HG03457 (cell line): ENCODE results near the gene CPO.
"Not testable (repeated sequence)": the region's sequence is repeated elsewhere in the genome, so short reads cannot be mapped to it uniquely, and the experiment has no call there.

ENCODE experiments used
- ATAC-seq: cut with Tn5 transposase; IDR thresholded peaks from one replicate; pipeline ENCODE4 v1.9.1; 2021; ENCODE audit warnings: moderate number of reproducible peaks; ENCODE audit not compliant: unreplicated experiment

CPO gene, protein sequence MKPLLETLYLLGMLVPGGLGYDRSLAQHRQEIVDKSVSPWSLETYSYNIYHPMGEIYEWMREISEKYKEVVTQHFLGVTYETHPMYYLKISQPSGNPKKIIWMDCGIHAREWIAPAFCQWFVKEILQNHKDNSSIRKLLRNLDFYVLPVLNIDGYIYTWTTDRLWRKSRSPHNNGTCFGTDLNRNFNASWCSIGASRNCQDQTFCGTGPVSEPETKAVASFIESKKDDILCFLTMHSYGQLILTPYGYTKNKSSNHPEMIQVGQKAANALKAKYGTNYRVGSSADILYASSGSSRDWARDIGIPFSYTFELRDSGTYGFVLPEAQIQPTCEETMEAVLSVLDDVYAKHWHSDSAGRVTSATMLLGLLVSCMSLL

DNA sequence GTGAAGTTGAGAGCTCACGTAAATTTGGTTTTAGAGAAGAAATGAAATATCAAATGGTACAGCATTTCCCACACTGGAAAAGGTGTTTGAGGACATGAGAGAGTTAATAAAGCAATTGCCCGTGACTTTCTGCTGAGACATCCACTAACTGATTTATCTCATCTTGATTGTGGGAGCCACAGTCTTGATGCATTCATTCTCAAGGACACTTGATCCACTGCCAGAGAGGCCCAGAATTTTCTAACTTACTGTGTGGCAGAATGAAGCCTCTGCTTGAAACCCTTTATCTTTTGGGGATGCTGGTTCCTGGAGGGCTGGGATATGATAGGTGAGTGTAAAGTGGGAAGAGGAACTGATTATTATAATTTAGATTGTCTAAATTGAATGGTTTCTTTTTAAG, at the start of gene CPO:
CPO (plus strand) TSS at position 179 of the 400 bp plus-strand sequence; CDS start at position 261, 82 bp downstream.
- ATAC-seq: no peak

DNA sequence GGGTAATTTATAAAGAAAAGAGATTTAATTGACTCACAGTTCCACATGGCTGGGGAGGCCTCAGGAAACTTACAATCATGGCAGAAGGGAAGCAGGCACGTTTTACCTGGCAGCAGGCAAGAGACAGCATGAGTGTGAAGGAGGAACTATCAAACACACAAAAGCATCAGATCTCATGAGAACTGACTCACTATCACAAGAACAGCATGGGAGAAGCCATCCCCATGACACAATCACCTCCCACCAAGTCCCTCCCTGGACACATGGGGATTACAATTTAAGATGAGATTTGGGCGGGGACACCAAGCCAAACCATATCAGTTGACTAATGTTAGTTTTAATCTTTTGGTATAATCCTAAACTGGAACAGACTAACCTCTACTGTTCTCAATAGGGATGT, 49.1 kb upstream of the CPO start:
- ATAC-seq: no peak

DNA sequence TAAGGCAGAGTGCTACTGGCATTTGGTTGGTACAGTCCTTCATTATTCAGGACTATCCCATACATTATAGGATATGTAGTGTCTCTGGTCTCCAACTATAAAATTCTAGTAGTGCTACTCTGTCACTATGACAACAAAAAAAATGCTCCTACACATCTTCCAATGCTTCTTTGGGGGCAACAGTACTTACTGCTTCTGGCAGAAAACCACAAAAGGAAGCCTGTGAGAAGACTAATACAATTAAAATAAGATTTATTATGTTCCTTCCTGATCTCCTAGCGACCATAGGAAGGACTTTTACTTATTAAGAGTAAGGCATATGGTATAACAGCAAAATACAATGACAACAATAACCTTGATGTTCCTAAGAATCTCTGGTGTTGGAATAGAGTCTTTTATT, 48.4 kb upstream of the CPO start:
- no peak for ATAC-seq

DNA sequence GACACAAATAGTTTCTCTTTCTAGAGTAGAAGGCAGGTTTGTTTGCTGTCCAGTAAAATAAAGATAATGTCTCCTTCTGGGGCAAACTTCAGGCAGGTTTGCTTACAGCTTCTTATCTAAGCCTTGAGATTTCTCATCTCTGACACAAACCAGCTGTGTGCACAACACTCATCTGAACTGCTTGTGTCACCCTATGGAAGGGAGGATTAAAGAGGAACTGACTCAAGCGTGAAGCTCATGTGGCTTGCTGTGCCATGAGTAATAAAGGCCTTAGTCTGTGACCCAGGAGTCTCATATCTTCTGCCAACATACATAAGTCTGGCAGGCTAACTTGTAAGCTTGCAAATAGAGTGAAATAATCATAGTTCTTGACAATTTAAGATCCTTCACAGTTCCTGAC, 24.2 kb upstream of the CPO start:
- ATAC-seq: no peak

DNA sequence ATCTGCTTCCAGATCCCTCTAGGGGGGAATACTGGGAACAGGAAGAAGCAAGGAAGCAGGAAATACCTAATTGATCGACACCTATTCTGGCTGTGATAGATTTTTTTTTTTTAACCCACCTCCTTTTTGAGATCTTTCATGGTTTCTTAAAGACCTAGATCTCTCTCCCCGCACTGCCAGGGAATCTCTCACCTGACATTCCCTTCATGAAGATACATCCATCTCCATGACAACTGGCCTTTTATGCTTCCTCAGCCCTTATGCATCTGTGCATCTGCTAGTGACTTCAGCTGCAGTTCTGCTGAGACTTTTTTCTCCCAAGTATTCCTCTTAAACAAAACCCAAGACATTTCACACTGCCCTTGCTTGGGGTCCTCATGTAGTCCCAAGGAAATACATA, 21.1 kb upstream of the CPO start:
- ATAC-seq: no peak

DNA sequence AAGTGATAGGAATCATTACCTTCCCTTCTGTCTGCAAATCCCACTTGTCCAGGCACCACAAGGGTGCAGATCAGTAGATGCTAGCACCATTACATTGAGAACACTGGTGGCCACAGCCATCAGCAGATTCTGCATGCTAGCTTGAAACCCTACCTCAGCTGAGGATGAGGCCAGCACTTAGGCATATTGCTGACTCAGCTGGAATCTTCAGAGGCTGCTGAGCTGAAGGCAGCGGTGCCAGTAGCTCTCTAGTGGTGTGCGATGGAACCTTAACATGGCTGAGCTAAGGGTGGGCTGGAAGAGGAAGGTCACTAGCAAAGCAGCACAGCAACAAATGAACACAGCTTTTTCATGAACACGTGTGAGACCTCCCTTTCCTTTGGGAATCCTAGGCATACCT, 19.0 kb upstream of the CPO start:
- ATAC-seq: no peak

DNA sequence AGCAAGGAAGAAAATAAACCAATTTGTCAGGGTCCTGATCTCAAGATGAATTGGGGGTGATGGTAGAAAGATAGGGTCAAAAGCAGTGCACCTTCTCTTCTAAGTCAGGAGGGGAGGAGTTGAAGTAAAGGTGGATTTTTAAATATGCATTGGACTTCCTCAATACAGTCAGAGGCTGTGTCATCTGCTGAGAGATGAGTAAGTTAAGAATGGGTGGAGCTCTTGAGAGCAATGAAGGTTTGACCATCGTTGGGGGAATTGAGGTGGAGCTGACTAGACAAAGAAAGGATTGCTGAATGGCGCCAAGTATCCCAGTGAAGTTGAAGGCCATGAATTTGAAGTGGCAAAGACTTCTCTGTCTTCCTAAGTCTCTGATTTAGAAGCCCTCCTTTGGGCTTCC, 18.4 kb upstream of the CPO start:
- ATAC-seq: no peak

DNA sequence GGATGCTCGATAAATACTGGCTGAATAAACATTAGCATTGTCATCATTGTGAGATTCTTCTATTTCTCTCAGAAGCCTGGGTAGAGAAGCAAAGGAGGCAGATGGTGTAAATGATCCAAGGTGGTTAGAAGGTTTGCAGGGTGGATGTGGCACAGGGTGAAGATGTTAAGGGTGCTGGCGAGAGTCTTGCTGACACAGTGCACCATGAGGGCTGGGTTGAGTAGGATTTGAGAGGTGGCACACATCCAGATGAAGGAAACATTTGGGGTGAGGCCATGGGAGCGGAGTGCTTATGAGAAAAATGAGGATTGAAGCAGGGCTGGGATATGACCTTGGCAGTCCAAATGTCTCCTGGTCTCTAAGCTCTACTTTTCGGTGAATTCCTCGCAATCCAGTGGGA, 17.8 kb upstream of the CPO start:
- ATAC-seq: no peak

DNA sequence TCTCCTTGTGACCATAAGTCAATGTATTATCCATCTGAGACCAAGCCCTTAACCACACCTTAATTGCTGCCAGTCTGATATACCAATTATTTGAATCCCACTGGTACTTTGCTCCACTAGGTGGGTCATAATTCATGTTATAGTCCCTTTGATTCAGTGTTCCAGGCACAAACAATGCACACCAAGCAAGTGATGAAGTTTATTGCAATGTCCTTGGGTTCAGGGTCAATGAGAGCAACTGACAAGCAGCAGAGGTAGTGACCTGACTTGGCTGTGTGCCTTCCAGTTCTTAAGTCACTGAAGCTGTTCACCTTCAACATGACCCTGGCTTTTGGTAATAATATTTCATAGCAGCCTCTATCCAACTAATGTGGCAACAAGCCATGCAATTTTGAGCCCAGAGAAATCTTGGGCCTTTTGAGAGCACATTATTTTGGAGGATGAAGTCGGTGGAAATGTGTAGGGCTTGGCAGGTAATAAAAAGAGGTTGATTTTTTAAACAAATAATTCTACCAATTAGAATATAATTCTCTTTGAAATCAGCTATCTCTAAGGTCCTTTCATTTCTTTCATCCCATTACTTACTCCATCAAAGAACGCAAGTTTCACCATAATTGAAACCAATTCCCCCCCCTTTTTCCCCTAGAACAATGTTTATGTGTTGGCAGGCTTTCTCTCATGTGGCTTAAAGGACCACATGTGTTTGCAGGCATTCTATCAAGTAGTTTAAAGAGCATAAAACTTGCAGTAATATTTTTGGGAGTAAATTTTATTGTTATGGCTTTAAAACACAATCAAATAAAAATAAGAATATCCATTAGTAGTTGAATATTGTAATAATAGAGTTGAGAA, 3.1 kb upstream of the CPO start:
- no peak for ATAC-seq

DNA sequence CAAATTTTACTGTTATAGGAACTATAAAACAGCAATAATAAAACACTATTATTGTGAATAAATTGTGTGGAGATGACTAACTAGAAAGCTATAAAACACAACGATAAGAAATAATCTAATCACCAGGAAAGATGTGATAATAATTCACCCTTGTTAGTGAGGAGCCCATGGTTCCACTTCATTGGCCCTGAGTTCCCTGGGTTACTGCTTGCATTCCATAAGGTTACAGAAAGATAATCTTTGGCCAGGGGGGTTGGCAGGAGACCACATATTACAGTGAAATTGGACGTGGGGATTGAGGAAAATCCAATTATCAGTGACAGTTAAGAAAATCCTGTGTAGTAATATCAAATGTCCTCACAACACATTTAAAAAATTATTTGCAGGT, 2.5 kb upstream of the CPO start:
- ATAC-seq: no peak

DNA sequence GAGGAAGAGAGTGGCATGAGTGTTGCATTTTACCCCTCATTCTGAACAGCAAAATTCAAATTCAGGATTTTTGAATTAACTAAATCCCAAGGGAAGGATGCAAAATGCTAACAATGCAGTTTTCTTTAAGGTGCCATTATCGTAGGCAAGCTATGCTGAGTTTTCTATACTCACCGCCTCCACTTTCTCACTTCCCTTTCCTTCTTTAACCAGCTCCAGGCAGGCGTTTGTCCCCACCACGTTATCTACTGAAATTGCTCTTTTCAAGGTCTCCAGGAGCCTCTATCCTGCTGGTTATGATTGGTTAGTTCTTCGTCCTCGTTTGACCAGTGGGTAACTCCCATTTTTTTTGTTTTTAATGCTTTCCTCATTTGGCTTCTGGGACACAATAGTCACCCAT, 1.8 kb upstream of the CPO start:
- no peak for ATAC-seq

DNA sequence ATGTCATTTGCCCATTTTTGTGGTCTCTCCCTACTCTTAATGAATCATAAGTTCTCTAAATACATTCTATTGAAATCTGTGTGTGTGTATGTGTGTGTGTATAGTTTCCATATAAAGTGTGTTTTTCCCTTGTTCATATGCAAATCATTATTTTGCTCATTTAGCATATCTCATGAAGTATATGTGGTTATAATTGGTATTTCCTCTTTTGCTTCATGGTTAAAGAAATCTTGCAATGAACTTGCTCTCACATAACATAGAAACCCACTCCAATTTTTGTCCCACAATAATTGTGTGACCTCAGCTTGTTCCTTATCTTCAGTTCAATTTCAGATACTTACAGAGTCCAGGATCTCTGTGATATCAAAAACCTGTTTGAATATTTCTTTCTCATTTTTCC, 1.2 kb downstream of the CPO start:
- no peak for ATAC-seq

DNA sequence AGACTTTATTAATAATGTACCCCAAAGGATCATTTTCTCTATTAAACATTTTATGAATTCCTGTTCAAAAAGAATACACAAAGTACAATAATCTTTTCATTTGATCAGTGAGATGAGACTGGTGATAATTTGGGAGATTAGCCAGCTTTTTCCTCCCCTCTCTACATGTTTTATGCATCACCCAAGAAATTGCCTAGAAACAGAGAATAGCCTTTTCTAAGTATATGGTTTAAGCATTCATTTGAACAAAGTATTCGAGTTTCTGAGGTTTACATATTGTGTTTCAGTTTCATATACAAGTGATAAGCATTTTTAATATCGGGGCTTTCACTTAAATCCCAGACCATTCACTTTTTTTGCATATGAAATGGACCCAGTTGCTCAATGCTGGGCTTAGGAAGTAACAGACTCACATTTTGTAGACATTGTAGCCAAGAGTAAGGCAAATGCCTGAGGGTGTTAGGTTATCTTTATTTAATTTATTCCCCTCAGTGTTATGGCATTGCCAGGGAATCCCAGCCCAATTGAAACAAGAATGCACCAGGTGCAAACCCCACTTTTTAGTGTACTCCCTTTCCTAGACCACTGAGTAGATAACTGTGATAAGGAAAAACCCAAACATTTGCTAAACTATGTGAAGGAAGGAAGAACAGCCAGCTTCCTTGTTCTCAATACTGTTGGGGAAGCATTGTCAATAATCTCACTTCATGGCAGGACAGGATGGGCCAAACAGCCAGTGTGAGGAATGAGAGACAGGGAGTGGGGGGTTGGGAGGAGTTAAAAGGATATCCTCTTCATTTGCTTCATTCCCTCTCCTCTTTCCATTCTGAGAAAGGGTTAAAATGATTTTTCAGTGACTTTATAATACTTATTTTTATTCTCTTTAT, 3.5 kb downstream of the CPO start:
- ATAC-seq: no peak

DNA sequence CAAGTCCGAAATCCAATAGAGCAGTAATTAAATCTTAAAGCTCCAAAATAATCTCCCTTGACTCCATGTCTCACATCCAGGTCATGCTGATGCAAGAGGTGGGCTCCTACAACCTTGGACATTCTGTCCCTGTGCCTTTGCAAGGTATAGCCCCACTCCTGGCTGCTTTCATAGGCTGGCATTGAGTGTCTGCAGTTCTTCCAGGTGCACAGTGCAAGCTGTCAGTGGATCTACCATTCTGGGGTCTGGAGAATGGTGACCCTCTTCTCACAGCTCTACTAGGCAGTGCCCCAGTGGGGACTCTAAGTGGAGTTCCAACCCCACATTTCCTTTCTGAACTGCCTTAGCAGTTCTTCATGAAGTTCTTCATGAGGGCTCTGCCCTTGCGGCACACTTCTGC, 14.1 kb downstream of the CPO start:
- ATAC-seq: not testable (repeated sequence)

DNA sequence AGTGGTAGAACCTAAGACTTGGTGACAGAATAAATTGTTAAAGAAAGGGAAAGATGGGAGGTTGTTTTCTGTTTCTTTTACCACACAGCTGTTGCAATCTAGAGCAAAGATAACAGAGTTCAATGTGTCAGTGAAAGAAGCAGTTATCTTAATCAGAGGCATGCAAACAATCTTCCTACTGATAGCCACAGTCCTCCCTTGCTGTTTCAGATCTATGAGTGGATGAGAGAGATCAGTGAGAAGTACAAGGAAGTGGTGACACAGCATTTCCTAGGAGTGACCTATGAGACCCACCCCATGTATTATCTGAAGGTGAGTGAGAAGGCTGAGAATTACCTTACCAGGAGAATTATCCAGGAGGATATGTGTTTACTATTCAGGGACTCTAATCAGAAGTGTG, 15.9 kb downstream of the CPO start:
- ATAC-seq: no peak

DNA sequence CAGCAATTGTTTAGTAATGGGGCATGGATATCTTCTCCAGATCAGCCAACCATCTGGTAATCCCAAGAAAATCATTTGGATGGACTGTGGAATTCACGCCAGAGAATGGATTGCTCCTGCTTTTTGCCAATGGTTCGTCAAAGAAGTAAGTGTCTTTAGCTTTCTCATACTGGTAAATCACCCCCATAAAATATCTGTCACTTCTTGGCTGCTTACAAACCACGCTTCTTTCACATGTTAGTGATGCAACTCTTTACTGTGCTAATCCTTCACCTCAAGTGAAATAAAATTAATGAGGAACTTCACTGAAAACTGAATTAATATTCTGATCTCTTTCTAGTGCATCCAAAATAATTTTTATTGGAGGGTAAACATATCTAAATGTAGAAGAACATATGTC, 18.9 kb downstream of the CPO start:
- no peak for ATAC-seq

DNA sequence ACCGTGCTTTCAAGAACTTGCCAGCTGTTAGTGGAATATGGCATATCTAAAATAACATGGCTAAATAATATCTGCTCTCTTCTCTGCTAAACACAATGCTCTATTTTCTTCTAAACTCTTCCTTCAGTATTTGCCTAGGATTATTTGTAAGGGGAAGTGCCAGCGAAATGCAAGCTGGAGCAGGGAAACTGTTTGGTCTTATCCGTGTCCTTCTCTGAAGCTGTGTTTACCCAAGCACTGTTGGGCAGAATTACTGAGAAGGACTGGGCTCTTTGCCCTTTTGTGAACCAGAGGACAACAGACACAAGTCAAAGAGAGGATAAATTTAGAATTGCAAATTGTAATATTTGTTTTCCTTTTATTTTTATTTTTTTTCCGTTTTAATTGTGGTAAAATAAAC, 23.6 kb downstream of the CPO start:
- no peak for ATAC-seq

DNA sequence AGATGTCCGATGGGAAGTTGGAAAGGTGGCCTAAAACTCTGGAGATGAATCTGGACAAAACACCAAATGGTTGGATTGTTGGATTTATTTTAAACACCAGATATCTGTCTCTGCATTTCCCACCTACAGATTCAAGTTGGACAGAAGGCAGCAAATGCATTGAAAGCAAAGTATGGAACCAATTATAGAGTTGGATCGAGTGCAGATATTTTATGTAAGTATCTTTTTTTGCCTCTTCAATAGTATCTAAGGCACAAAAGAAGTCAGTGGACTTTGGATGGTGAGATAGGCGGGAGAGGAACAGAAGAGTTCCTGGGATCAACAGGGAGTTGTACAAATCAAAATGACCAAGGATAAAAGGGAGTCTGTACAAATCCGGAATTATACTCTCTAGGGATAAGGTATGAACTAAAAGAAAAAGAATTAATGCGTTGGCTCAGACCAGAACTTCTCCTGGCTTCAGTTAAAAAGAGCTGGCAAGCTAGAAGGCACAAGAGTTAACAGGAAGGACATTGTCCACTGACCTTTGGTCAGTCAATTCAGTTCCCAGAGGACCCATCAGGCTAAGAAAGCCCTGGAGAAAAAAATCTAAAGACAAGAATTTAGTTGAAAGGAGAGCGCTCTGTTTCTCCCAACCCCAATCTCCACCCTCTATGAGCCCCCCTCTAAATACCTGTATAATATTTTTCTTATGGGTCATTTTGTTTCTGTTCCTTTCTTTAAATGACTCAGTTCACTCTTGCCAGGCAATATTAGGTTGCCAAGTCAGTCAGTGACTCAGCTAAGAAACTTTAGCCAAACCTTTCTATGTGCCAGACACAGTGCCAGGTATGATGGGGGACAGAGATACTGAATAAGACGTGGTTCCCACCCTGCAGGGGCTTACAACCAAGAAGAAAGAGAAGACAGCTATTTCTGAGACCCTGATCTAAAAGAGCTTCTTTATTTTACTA, 29.1 kb downstream of the CPO start:
- no peak for ATAC-seq

DNA sequence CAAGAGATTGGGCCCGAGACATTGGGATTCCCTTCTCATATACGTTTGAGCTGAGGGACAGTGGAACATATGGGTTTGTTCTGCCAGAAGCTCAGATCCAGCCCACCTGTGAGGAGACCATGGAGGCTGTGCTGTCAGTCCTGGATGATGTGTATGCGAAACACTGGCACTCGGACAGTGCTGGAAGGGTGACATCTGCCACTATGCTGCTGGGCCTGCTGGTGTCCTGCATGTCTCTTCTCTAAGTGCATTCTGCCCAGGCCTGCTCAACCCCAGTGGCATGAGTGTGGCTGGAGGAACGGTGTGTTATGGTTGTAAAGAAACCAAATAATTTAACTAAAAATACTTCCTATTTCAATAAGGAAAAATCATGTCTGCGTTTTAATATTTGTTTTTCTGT, 29.9 kb downstream of the CPO start:
- no peak for ATAC-seq
